HepG2 (cell line): Measurements from ENCODE around the gene MRPL58. TPM values are rescaled to one million over a fixed set of nuclear protein-coding genes. Genes with fewer than 3 reads are reported as not detected.

Experiments used
- GATA4 ChIP-seq: sonication (generic); IDR thresholded peaks from 2 replicates; pipeline ENCODE4 v1.6.1; 2016; ENCODE audit warnings: antibody characterized with exemption, low read depth, borderline replicate concordance
- GFI1 ChIP-seq: sonication (generic); formaldehyde crosslinking; IDR thresholded peaks from 2 replicates; pipeline ENCODE4 v1.5.0; 2020; ENCODE audit warnings: missing genetic modification reagents, mild to moderate bottlenecking, borderline replicate concordance
- GTF2F1 ChIP-seq: fragments of 150-350 bp; IDR thresholded peaks from 2 replicates; pipeline ENCODE4 v1.6.1; 2014; ENCODE audit warnings: low read length
- HCFC1 ChIP-seq: fragments of 150-350 bp; IDR thresholded peaks from 2 replicates; pipeline ENCODE4 v1.6.1; 2014; ENCODE audit warnings: low read depth, low read length
- KLF12 ChIP-seq: sonication (generic); formaldehyde crosslinking; IDR thresholded peaks from 2 replicates; pipeline ENCODE4 v1.4.0; 2020; ENCODE audit warnings: missing genetic modification reagents, borderline replicate concordance
- MAF1 ChIP-seq: sonication (generic); formaldehyde crosslinking; IDR thresholded peaks from 2 replicates; pipeline ENCODE4 v1.5.0; 2020; ENCODE audit warnings: missing genetic modification reagents, borderline replicate concordance
- RBFOX2 ChIP-seq: fragments of 200-400 bp; formaldehyde crosslinking; IDR thresholded peaks from 2 replicates; pipeline ENCODE4 v1.6.1; 2017; ENCODE audit warnings: low read depth, mild to moderate bottlenecking, low read length
- TBP ChIP-seq: sonication (generic); formaldehyde crosslinking; IDR thresholded peaks from 2 replicates; pipeline ENCODE4 v1.5.0; 2020; ENCODE audit warnings: missing genetic modification reagents
- ZFY ChIP-seq: sonication (generic); formaldehyde crosslinking; IDR thresholded peaks from 2 replicates; pipeline ENCODE4 v1.4.0; 2020; ENCODE audit warnings: missing genetic modification reagents
- ZNF205 ChIP-seq: IDR thresholded peaks from 2 replicates; pipeline ENCODE4 v1.6.1; 2018; ENCODE audit warnings: missing biosample characterization, missing genetic modification reagents
- ZNF264 ChIP-seq: sonication (generic); formaldehyde crosslinking; IDR thresholded peaks from 2 replicates; pipeline ENCODE4 v1.4.0; 2020; ENCODE audit warnings: missing genetic modification reagents
- ZNF607 ChIP-seq: sonication (generic); formaldehyde crosslinking; IDR thresholded peaks from 2 replicates; pipeline ENCODE4 v1.5.1; 2020; ENCODE audit warnings: missing genetic modification reagents, mild to moderate bottlenecking, borderline replicate concordance
- ZNF737 ChIP-seq: sonication (generic); formaldehyde crosslinking; IDR thresholded peaks from 2 replicates; pipeline ENCODE4 v1.5.0; 2020; ENCODE audit warnings: missing genetic modification reagents, mild to moderate bottlenecking, borderline replicate concordance
- ZNF775 ChIP-seq: sonication (generic); formaldehyde crosslinking; IDR thresholded peaks from 2 replicates; pipeline ENCODE4 v1.4.0; 2020; ENCODE audit warnings: missing genetic modification reagents, mild to moderate bottlenecking, moderate library complexity, borderline replicate concordance
- ZNF83 ChIP-seq: sonication (generic); formaldehyde crosslinking; IDR thresholded peaks from 2 replicates; pipeline ENCODE4 v1.4.0; 2020; ENCODE audit warnings: missing genetic modification reagents, mild to moderate bottlenecking, borderline replicate concordance
- ZSCAN20 ChIP-seq: sonication (generic); formaldehyde crosslinking; IDR thresholded peaks from 2 replicates; pipeline ENCODE4 v1.4.0; 2020; ENCODE audit warnings: missing genetic modification reagents, mild to moderate bottlenecking, borderline replicate concordance
- polyA plus RNA-seq, 8 experiments: library from polyadenylated mRNA; depleted of rRNA in 3 of 8; stranded (reverse) in 7 of 8; unstranded in 1 of 8; fragments of >200 nt; fragmentation: Illumina TruSeq in 4 of 8; extraction: Trizol in 4 of 8; gene quantifications; 2 replicates each; pipeline versions ENCODE4 v1.2.1 to v1.2.3, GENCODE V29; 2011 to 2016; ENCODE audit warnings: low read depth in 4 of 8, missing spikeins in 1 of 8, mixed read lengths in 1 of 8; ENCODE audit not compliant: insufficient read depth in 1 of 8
- total RNA-seq, 5 experiments: library from RNA; depleted of rRNA; stranded (reverse); fragments of >200 nt; fragmentation: Illumina TruSeq; extraction: Trizol; gene quantifications; 2 replicates each; pipeline ENCODE4 v1.2.3, GENCODE V29; 2016; ENCODE audit warnings: low read depth in 1 of 5
- TF ChIP-seq, protein P1 (sequence below): sonication (generic); formaldehyde crosslinking; IDR thresholded peaks from 2 replicates; pipeline ENCODE4 v1.8.1; 2022; ENCODE audit warnings: low read depth, mild to moderate bottlenecking, missing genetic modification reagents
- TF ChIP-seq, protein P2 (sequence below): sonication (generic); formaldehyde crosslinking; IDR thresholded peaks from 2 replicates; pipeline ENCODE4 v1.4.0; 2020; ENCODE audit warnings: missing genetic modification reagents
- TF ChIP-seq, protein P3 (sequence below): sonication (generic); formaldehyde crosslinking; IDR thresholded peaks from 2 replicates; pipeline ENCODE4 v1.4.0; 2020; ENCODE audit warnings: mild to moderate bottlenecking, missing genetic modification reagents
- TF ChIP-seq, protein P4 (sequence below): sonication (generic); formaldehyde crosslinking; IDR thresholded peaks from 2 replicates; pipeline ENCODE4 v1.4.0; 2020; ENCODE audit warnings: missing genetic modification reagents

MRPL58 gene
- total and polyA plus RNA-seq, 2 of the 13 experiments (the other 11 are each of a cell fraction or from before 2014, with no cell fraction given): 44.9 to 68.9 TPM

DNA sequence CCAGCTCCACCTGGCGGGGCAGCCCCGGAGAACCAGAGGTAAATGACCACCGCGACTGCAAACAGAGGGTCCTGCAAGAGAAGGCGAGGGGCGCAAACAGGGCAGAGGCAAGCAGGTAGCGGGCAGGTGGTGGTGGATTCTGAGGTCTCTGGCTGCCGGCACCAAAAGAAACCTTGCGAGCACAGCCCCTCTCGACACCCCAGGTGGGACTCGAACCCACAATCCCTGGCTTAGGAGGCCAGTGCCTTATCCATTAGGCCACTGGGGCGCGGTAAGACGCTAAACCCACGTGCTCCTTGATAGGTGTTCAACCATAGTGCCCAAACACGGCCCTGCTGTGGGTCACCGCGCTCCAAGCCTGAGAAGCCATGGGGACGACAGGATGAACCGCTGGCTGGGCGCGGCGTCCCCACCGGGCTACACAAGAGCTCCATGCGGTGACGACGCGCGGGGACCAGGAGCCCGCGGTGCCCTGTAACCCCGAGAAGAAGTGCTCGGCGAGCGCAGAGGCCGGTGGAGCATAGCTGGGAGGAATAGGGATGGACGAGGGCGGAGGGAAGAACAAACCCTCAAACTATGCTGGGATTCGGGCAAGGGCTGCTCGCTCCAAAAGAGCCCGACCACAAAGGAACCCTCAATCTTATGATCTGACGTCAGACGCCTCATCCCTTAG lies 21.9 kb downstream of the MRPL58 start (continued):
- TF ChIP-seq, protein P1, sequence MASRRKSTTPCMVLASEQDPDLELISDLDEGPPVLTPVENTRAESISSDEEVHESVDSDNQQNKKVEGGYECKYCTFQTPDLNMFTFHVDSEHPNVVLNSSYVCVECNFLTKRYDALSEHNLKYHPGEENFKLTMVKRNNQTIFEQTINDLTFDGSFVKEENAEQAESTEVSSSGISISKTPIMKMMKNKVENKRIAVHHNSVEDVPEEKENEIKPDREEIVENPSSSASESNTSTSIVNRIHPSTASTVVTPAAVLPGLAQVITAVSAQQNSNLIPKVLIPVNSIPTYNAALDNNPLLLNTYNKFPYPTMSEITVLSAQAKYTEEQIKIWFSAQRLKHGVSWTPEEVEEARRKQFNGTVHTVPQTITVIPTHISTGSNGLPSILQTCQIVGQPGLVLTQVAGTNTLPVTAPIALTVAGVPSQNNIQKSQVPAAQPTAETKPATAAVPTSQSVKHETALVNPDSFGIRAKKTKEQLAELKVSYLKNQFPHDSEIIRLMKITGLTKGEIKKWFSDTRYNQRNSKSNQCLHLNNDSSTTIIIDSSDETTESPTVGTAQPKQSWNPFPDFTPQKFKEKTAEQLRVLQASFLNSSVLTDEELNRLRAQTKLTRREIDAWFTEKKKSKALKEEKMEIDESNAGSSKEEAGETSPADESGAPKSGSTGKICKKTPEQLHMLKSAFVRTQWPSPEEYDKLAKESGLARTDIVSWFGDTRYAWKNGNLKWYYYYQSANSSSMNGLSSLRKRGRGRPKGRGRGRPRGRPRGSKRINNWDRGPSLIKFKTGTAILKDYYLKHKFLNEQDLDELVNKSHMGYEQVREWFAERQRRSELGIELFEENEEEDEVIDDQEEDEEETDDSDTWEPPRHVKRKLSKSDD (CRISPR knock-in tag): peak; percentile 45; the same call in 1 of the 2 replicates
- peak; percentile 95 for TF ChIP-seq KLF12
- peak; percentile 58 for TF ChIP-seq ZFY
- TF ChIP-seq ZNF83 (CRISPR knock-in tag): peak; percentile 89; the same call in 1 of the 2 replicates
- peak; percentile 89 for TF ChIP-seq GFI1 (CRISPR knock-in tag)
- peak; percentile 98 for TF ChIP-seq MAF1
- TF ChIP-seq ZSCAN20 (CRISPR knock-in tag): 0 out of 2 replicates have a peak, but pooled peaks have one; percentile 14
- peak; percentile 74 for TF ChIP-seq RBFOX2
- peak; percentile 44; the same call in 1 of the 2 replicates for TF ChIP-seq ZNF737
- TF ChIP-seq, protein P2, sequence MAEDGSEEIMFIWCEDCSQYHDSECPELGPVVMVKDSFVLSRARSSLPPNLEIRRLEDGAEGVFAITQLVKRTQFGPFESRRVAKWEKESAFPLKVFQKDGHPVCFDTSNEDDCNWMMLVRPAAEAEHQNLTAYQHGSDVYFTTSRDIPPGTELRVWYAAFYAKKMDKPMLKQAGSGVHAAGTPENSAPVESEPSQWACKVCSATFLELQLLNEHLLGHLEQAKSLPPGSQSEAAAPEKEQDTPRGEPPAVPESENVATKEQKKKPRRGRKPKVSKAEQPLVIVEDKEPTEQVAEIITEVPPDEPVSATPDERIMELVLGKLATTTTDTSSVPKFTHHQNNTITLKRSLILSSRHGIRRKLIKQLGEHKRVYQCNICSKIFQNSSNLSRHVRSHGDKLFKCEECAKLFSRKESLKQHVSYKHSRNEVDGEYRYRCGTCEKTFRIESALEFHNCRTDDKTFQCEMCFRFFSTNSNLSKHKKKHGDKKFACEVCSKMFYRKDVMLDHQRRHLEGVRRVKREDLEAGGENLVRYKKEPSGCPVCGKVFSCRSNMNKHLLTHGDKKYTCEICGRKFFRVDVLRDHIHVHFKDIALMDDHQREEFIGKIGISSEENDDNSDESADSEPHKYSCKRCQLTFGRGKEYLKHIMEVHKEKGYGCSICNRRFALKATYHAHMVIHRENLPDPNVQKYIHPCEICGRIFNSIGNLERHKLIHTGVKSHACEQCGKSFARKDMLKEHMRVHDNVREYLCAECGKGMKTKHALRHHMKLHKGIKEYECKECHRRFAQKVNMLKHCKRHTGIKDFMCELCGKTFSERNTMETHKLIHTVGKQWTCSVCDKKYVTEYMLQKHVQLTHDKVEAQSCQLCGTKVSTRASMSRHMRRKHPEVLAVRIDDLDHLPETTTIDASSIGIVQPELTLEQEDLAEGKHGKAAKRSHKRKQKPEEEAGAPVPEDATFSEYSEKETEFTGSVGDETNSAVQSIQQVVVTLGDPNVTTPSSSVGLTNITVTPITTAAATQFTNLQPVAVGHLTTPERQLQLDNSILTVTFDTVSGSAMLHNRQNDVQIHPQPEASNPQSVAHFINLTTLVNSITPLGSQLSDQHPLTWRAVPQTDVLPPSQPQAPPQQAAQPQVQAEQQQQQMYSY (CRISPR knock-in tag): peak; percentile 62
- no peak; the same call in 1 of the 2 replicates for TF ChIP-seq ZNF607 (CRISPR knock-in tag)
- TF ChIP-seq ZNF775 (CRISPR knock-in tag): peak; percentile 42; the same call in 1 of the 2 replicates
- TF ChIP-seq, protein P3, sequence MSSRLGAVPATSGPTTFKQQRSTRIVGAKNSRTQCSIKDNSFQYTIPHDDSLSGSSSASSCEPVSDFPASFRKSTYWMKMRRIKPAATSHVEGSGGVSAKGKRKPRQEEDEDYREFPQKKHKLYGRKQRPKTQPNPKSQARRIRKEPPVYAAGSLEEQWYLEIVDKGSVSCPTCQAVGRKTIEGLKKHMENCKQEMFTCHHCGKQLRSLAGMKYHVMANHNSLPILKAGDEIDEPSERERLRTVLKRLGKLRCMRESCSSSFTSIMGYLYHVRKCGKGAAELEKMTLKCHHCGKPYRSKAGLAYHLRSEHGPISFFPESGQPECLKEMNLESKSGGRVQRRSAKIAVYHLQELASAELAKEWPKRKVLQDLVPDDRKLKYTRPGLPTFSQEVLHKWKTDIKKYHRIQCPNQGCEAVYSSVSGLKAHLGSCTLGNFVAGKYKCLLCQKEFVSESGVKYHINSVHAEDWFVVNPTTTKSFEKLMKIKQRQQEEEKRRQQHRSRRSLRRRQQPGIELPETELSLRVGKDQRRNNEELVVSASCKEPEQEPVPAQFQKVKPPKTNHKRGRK (CRISPR knock-in tag): 0 out of 2 replicates have a peak, but pooled peaks have one; percentile 63
- TF ChIP-seq HCFC1: no peak; the same call in 1 of the 2 replicates
- no peak for TF ChIP-seq GATA4
- TF ChIP-seq, protein P4, sequence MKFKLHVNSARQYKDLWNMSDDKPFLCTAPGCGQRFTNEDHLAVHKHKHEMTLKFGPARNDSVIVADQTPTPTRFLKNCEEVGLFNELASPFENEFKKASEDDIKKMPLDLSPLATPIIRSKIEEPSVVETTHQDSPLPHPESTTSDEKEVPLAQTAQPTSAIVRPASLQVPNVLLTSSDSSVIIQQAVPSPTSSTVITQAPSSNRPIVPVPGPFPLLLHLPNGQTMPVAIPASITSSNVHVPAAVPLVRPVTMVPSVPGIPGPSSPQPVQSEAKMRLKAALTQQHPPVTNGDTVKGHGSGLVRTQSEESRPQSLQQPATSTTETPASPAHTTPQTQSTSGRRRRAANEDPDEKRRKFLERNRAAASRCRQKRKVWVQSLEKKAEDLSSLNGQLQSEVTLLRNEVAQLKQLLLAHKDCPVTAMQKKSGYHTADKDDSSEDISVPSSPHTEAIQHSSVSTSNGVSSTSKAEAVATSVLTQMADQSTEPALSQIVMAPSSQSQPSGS (CRISPR knock-in tag): peak; percentile 67; the same call in 1 of the 2 replicates
- TF ChIP-seq ZNF205 (CRISPR knock-in tag): peak; percentile 85; the same call in 1 of the 2 replicates
- peak; percentile 86 for TF ChIP-seq ZNF264 (CRISPR knock-in tag)
- no peak for TF ChIP-seq GTF2F1
- TF ChIP-seq TBP (CRISPR knock-in tag): no peak; the same call in 1 of the 2 replicates
